Esophagus squamous epithelium (tissue), 5 donors: ENCODE measurements around the gene MAMDC4. TPM values are rescaled to one million over a fixed set of nuclear protein-coding genes. Genes with fewer than 3 reads are reported as not detected.
"Not testable (repeated sequence)": the region's sequence is repeated elsewhere in the genome, so short reads cannot be mapped to it uniquely, and the experiment has no call there.

ENCODE experiments used
- DNase-seq: peaks from one replicate; lab custom pipeline; 2025; lab: John Stamatoyannopoulos, UW
- H3K27ac ChIP-seq, 4 donors: fragments of 200-600 bp; sonication (generic); one replicate each; pipeline ENCODE4 v1.5.1; 2016 to 2019; ENCODE audit warnings: mild to moderate bottlenecking in 1 of 4
- H3K27me3 ChIP-seq, 4 donors: fragments of 200-600 bp; sonication (generic); 1 replicate in 3 of 4; 2 replicates in 1 of 4; pipeline versions ENCODE4 v1.5.1 to v1.6.0; 2017 to 2021; ENCODE audit warnings: antibody characterized with exemption in 1 of 4
- H3K36me3 ChIP-seq, 3 donors: fragments of 200-600 bp; sonication (generic); one replicate each; pipeline ENCODE4 v1.5.1; 2016 to 2019
- H3K4me1 ChIP-seq, 3 donors: fragments of 200-600 bp; sonication (generic); one replicate each; pipeline ENCODE4 v1.5.1; 2017 to 2019
- H3K4me3 ChIP-seq, 4 donors: fragments of 200-600 bp; sonication (generic); 1 replicate in 3 of 4; 2 replicates in 1 of 4; pipeline ENCODE4 v1.5.1; 2016 to 2019; ENCODE audit warnings: mild to moderate bottlenecking in 2 of 4, moderate library complexity in 1 of 4
- H3K9me3 ChIP-seq, 3 donors: fragments of 200-600 bp; sonication (generic); one replicate each; pipeline ENCODE4 v1.5.1; 2016 to 2019
- POLR2A ChIP-seq, 4 donors: fragments of 450-650 bp; IDR thresholded peaks; one replicate each; pipeline ENCODE4 v1.6.1; 2017; ENCODE audit warnings: antibody characterized with exemption in 4 of 4, mild to moderate bottlenecking in 4 of 4, moderate library complexity in 3 of 4
- WGBS, 2 donors: methylation state at CpG; one replicate each; pipeline ENCODE4 v1.1.5; 2018; 5-methylcytosine and 5-hydroxymethylcytosine counted together
- intact Hi-C: fragments of 100-400 bp; cut with DNase I; formaldehyde crosslinking; loops from one replicate; pipeline ENCODE4 v1.15.0; 2022
- total RNA-seq, 4 donors: library from RNA; depleted of rRNA; stranded (reverse); fragments of >200 nt; gene quantifications; one replicate each; pipeline ENCODE4 v1.1.0, GENCODE V29; 2016
- TF ChIP-seq, protein P1 (sequence below), 6 experiments: fragments of 450-650 bp in 4 of 6; fragments of 200-600 bp in 2 of 6; sonication (generic) in 2 of 6; IDR thresholded peaks; one replicate each; pipeline ENCODE4 v1.5.1; 2016 to 2019; ENCODE audit warnings: antibody characterized with exemption in 6 of 6, mild to moderate bottlenecking in 4 of 6, moderate library complexity in 4 of 6
- donor health status: DM: yes; HTN: yes; CAD: no.

MAMDC4 gene
- total RNA-seq, 4 donors from 2014 or later: 1.8 to 2.9 (median 2.7) TPM

DNA sequence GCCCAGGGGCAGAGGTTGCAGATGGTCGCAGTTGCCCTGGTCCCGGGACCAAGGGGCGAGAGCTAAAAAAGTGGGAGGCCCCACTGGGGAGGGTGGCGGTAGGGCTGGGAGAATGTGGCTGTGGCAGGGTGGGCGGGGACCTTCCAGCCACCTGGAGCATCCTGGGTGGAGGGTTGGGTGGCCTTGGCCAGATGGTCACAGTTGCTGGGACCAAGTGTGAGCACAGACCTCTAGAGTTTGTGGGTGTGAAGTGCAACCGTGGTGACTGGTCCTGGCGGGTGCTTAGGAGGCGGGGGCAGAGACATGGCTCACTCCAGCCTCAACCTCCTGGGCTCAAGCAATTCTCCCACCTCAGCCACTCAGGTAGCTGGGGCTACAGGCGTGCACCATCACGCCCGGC lies 28.5 kb downstream of the MAMDC4 start:
- H3K4me3 ChIP-seq: no peak overlapping the region
- H3K27ac ChIP-seq: no peak overlapping the region
- H3K4me1 ChIP-seq: peaks cover 12 to 40% (median 18%) of the 10 kb centered on the region in 3 donors
- TF ChIP-seq POLR2A (IDR thresholded peaks at IDR 0.05): no peak
- TF ChIP-seq, protein P1, sequence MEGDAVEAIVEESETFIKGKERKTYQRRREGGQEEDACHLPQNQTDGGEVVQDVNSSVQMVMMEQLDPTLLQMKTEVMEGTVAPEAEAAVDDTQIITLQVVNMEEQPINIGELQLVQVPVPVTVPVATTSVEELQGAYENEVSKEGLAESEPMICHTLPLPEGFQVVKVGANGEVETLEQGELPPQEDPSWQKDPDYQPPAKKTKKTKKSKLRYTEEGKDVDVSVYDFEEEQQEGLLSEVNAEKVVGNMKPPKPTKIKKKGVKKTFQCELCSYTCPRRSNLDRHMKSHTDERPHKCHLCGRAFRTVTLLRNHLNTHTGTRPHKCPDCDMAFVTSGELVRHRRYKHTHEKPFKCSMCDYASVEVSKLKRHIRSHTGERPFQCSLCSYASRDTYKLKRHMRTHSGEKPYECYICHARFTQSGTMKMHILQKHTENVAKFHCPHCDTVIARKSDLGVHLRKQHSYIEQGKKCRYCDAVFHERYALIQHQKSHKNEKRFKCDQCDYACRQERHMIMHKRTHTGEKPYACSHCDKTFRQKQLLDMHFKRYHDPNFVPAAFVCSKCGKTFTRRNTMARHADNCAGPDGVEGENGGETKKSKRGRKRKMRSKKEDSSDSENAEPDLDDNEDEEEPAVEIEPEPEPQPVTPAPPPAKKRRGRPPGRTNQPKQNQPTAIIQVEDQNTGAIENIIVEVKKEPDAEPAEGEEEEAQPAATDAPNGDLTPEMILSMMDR (IDR thresholded peaks at IDR 0.05): no peak
- no peaks in the 10 kb centered on the region for H3K27me3 ChIP-seq
- no peak for DNase-seq
- 74 to 87% methylated on average over 8 to 11 of the region's 11 CpGs for WGBS, 2 donors
- no peaks in the 10 kb centered on the region for H3K36me3 ChIP-seq
- intact Hi-C loops: no loop called here
- H3K9me3 ChIP-seq: no peaks in the 10 kb centered on the region

DNA sequence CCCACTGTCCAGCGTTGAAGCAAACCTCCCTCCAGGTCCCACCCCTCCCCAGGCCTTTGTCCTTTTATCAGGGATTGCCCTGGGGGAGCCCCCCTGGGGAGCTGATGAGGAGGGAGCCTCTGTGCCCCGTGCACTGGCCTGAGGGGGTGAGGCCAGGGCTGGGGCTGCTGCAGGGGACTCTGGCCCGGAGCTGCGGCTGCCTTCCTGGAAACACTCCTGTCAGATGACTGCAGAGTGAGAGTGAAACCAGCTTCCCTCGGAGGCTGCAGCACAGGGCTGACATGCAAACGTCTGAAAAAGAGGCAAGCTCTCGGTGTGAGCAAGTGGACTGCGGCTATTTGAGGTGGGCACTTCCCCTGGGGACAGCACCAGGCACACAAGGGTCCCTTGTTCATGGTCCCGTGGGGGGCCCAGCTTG lies 29.6 kb downstream of the MAMDC4 start:
- DNase-seq: no peak
- Histone ChIP-seq H3K9me3 (no peaks in the 10 kb centered on the region), H3K27ac (peak overlapping the region; percentile 56 to 87 (median 74)), H3K4me1 (peaks cover 14 to 40% (median 20%) of the 10 kb centered on the region in 3 donors), H3K4me3 (peak overlapping the region in 3 of 4 donors; percentile 23 to 59 (median 31)), H3K27me3 (no peaks in the 10 kb centered on the region), H3K36me3 (no peaks in the 10 kb centered on the region)
- WGBS, 2 donors: 33% methylated on average over 1 of the region's 9 CpGs; no CpG with 5 or more reads in 1 of the 2 donors
- no peak for TF ChIP-seq POLR2A (IDR thresholded peaks at IDR 0.05)
- TF ChIP-seq, protein P1 (IDR thresholded peaks at IDR 0.05): no peak
- intact Hi-C loops: no loop called here

DNA sequence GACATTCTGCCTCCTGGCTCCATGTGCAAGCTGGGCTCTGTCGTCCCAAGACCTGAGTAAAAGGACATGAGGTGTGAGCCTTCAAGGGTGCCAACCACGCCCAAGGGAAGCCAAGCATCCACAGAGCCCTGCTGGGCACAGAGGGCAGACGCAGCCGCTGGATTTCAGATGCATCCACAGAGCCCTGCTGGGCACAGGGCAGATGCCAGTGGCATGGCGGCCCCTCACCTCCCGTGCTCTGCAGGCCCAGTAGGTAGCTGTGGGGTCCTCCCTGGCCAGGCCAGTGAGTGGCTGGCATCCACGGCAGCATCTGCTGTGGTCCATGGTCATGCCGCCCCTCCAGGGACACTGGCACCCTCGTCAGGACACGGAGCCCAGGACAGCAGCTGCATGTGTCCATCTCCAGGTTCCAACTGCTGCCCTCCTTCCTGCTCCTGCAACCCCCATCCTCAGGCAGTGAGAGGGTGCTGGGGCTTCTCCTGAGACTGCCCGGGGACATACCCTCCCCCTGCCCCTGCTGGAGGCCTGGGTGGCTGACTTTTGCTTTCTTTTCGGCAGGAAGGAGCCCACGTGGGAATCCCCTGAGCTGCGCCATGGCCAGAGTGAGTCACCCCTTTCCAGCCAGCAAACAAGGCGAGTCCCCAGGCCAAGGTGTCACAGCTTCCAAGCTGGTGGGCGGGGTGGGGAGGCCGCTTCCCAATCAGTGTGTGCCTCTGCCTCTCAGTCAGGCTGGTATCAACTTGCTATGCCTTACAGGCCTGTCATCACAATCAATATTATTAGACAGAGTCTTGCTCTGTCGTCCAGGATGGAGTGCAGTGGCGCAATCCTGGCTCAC lies 30.2 kb downstream of the MAMDC4 start:
- Histone ChIP-seq H3K9me3 (no peaks in the 10 kb centered on the region), H3K4me1 (peaks cover 20 to 47% (median 23%) of the 10 kb centered on the region in 3 donors), H3K36me3 (no peaks in the 10 kb centered on the region), H3K27ac (peak overlapping the region; percentile 56 to 87 (median 74)), H3K27me3 (no peaks in the 10 kb centered on the region), H3K4me3 (peak overlapping the region in 3 of 4 donors; percentile 23 to 59 (median 31))
- 4 to 16% methylated on average over 6 to 18 of the region's 19 CpGs for WGBS, 2 donors
- TF ChIP-seq, protein P1 (IDR thresholded peaks at IDR 0.05): peak in 2 of 6 experiments; percentile 8 to 37
- no peak for TF ChIP-seq POLR2A (IDR thresholded peaks at IDR 0.05)
- no peak for DNase-seq
- intact Hi-C loops: no loop called here

DNA sequence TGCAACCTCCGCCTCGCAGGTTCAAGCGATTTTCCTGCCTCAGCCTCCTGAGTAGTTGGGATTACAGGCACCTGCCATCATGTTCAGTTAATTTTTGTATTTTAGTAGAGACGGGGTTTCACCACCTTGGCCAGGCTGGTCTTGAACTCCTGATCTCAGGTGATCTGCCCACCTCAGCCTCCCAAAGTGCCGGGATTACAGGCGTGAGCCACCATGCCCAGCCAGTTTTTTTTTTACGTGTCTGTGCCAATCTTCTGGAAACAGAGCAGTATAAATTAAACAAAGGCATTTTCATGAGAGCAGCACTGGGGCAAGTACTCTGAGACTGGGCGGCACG lies 30.8 kb downstream of the MAMDC4 start:
- H3K36me3 ChIP-seq, H3K9me3 ChIP-seq, DNase-seq, H3K27me3 ChIP-seq, intact Hi-C loops: not testable (repeated sequence)
- Histone ChIP-seq H3K4me3 (peak overlapping the region in 2 of 4 donors; percentile 31 to 59), H3K4me1 (peaks cover 26 to 52% (median 28%) of the 10 kb centered on the region in 3 donors), H3K27ac (peak overlapping the region; percentile 56 to 87 (median 74))
- 37 to 40% methylated on average over 7 to 9 of the region's 9 CpGs for WGBS, 2 donors

DNA sequence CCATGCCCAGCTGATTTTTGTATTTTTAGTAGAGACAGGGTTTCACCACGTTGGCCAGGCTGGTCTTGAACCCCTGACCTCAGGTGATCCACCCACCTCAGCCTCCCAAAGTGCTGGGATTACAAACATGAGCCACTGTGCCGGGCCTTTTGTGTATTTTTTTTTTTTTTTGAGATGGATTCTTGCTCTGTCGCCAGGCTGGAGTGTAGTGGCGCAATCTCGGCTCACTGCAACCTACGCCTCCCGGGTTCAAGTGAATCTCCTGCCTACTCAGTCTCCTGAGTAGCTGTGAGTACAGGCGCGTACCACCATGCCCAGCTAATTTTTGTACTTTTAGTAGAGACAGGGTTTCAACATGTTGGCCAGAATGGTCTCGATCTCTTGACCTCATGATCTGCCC lies 31.5 kb downstream of the MAMDC4 start:
- H3K9me3 ChIP-seq, H3K36me3 ChIP-seq, H3K4me3 ChIP-seq, DNase-seq, intact Hi-C loops, H3K27me3 ChIP-seq: not testable (repeated sequence)
- peak overlapping the region in 2 of 4 donors; percentile 85 to 87 for H3K27ac ChIP-seq
- WGBS, 2 donors: 53 to 73% methylated on average over 8 to 10 of the region's 10 CpGs
- peaks cover 26 to 56% (median 28%) of the 10 kb centered on the region in 3 donors for H3K4me1 ChIP-seq

DNA sequence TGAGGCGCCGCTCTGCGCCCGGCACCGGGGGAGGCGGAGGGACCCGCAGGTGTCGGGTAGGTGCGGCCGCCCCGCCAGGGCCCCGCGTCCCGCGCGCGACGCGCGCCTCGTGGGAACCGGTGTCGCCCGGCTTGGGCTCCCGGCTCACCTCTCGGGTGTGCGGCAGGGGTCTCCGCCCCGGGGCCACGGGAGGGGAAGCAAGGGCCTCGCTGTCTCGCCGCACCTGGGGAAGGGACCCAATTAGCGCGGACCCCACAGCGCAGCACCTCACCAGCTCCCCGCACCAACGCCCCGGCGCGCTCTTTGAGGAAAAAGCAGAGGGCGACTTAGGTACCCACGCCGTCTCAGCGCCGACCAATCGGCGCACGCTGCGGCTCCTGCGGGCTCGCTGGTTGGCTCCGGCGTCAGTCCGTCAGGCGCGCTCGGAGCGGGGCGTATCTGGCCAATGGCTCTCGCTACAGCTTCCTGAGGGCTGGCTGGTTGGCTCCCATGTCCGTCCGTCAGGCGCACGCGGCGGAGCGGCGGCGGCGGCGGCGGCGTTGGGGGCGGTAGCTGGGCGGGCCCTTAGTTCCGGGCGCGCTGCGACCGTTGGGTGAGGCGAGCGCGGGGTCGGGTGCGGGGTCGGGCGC lies 33.9 kb downstream of the MAMDC4 start, which contains the start of gene TRAF2:
TSS of gene TRAF2 (plus strand) at position 567 of the 629 bp plus-strand sequence. CDS start 12,225 bp downstream, outside the sequence.
- intact Hi-C loops: no loop called here
- peak within 1 kb of the TSS; percentile 80 to 100 (median 98) for H3K4me3 ChIP-seq
- H3K36me3 ChIP-seq: peaks cover 0 to 7% (median 0%) of the 10 kb centered on the region in 3 donors
- no peaks in the 10 kb centered on the region for H3K9me3 ChIP-seq
- peaks cover 26 to 56% (median 28%) of the 10 kb centered on the region in 3 donors for H3K4me1 ChIP-seq
- WGBS, 2 donors: no CpG with 5 or more reads among the region's 88 CpGs
- DNase-seq: peak; percentile 85
- peak within 1 kb of the TSS; percentile 86 to 95 (median 92) for H3K27ac ChIP-seq
- TF ChIP-seq POLR2A (IDR thresholded peaks at IDR 0.05): peak in 2 of 4 donors; percentile 64 to 66
- TF ChIP-seq, protein P1 (IDR thresholded peaks at IDR 0.05): peak in 1 of 6 experiments; percentile 12
- no peaks in the 10 kb centered on the region for H3K27me3 ChIP-seq
